GM18907 (cell line): ENCODE data around the gene ABCD4.
"Not testable (repeated sequence)": the region's sequence is repeated elsewhere in the genome, so short reads cannot be mapped to it uniquely, and the experiment has no call there.

Source experiments
- ATAC-seq: cut with Tn5 transposase; IDR thresholded peaks from one replicate; pipeline ENCODE4 v1.9.1; 2021; ENCODE audit warnings: mild to moderate bottlenecking, moderate library complexity; ENCODE audit not compliant: unreplicated experiment

Gene ABCD4

GRCh38 chr14:74308695-74309094, 6.0 kb upstream of the ABCD4 start:
- ATAC-seq: no peak

- peak; percentile 43 for ATAC-seq
Measured at GRCh38 chr14:74302152-74302628, 544 bp downstream of the ABCD4 start.

DNA sequence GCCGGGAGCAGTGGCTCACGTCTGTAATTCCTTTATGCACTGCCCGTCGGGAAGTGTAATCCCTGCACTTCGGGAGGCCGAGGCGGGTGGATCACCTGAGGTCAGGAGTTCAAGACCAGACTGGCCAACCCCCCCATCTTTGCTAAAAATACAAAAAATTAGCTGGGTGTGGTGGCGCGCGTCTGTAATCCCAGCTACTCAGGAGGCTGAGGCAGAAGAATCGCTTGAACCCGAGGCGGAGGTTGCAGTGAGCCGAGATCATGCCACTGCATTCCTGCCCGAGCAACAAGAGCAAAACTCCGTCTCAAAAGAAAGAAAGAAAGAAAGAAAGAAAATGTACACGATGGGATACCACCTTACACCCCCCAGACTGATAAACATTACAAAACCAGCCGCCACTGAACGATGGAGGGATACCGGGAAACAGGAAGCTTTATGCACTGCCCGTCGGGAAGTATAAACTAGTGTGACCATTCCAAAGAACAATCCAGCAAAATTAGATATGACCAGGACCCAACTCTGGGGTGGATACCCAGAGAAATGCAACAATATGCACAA, 1.1 kb downstream of the ABCD4 start:
- peak; percentile 5 for ATAC-seq

DNA sequence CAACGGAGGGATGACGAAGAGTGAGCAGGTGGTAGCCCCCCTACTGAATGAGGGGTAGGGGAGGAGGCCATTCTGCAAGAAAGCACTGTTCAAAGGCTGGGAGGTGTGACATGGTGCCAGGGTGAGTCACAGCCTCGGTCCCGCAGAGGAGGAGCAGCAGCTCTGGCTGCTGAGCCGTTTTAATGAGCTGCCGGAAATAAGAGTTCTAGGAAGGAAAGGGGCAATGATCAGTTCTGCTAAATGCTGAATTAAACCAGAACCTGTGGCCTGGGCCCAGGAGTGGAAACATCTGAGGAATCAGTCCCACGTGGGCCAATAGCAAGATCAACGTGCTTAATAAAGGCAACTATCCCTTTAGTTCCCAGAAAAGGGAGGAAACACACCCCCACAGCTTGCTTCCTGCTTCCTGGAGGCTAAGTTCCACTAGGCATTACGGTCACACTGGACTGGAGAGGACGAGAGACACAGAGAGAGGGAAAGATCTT, 3.6 kb downstream of the ABCD4 start:
- no peak for ATAC-seq

DNA sequence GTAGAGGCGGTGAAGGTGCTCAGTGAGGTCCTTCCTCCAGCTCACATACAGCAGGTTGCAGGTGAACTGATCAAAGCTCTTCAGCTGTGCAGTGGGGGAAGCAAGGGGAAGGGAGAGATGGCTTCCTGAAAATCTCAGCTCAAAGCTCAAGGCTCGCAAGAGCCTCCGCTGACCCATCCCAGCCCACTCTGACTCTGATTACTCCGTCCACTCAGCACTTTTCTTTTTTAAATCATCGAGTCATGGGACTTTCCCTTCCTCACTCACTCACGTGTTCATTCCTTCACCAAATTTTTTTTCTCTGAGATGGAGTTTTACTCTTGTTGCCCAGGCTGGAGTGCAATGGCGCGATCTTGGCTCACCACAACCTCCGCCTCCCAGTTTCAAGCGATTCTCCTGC, 4.7 kb downstream of the ABCD4 start:
- ATAC-seq: no peak

GRCh38 chr14:74296037-74296467, 6.7 kb downstream of the ABCD4 start:
- ATAC-seq: no peak

DNA sequence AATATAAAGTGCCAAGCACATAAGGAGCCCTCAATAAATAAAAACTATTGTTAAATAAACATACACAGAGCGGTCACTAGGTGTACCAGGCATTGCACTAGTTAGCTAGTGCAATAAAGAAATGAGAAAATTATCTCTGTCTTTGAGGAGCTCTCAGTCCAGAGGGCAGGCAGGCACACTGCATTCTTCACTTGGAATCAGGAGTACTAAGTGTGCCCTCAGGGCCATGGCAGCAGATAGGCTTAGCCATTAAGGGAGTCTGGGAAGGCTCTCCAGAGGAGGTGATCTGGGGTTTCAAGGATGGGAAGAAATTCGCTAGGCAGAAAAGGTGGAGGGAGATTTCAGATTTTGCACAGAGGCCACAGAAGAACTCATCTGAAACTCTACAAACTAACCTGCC, 9.1 kb downstream of the ABCD4 start:
- no peak for ATAC-seq

DNA sequence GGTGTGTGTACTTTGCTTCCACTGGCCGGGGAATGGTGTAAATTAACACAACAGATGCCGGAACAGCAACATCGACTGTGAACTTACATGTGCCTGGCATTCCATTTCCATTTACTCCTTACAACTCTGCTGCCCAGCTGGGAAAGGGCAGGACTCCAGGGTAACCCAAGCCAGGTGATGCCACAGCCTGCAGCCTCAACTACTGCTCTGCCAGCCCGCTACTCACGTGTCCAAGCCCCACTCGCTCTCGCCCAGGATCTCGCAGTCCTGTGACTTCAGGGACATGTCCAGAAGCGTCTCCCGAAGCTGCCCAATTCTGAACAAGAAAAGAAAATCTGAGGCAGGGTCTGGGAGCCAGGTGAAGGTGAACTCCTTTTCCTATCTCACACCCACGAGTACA, 10.7 kb downstream of the ABCD4 start:
- ATAC-seq: no peak

DNA sequence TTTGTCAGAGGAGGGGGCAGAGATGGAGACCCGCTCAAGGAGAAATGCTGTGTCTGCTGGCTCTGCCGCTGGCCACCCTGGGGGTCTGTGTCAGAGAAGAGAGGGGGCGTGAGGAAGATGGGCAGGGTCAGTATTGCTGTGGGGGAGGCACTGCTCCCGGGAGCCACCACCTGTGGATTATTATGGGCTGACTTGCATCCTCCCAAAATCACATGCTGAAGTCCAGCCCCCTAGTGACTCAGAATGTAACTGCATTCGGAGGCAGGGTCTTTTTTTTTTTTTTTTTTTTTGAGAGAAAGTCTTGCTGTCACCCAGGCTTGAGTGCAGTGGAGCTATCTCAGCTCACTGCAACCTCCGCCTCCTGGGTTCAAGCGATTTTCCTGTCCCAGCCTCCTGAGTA, 12.3 kb downstream of the ABCD4 start:
- no peak for ATAC-seq

DNA sequence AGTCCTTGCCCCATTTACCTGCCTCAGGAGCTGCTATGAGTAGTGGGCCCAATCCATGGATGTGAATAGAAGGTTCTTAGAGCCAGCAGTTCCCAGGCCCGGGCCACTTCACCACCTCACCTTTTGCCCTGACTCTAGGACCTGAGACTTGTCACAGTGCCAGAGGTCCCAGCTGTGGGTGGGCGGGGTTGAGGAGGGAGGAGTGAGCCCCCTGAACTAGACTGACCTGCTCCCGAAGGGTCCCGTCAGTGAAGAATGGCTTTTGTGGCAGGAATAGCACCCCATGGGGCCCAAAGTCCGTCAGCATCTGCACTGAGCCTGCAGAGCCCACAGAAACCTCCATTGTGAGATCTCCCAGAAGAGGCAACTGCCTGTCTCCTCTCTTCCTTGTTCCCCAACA, 12.9 kb downstream of the ABCD4 start:
- ATAC-seq: no peak

DNA sequence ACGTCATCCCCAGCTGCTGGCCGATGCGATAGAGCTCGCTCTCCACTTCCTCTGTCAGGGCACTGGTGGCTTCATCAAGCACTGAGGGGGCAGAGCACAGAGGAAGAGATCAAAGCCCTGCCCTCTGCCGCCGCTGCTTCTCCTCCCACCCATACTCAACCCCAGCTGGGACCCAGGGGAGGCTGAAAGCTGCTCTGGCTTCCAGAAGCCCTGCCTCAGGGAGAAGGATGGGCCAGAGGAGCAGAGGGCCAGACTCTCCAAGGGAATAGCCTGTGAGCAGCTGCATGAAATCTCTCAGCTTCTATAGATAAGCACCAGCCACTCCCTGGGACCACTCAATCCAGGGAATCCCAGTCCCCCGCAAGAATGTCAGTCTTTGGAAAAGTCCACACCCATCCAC, 16.0 kb downstream of the ABCD4 start:
- no peak for ATAC-seq

DNA sequence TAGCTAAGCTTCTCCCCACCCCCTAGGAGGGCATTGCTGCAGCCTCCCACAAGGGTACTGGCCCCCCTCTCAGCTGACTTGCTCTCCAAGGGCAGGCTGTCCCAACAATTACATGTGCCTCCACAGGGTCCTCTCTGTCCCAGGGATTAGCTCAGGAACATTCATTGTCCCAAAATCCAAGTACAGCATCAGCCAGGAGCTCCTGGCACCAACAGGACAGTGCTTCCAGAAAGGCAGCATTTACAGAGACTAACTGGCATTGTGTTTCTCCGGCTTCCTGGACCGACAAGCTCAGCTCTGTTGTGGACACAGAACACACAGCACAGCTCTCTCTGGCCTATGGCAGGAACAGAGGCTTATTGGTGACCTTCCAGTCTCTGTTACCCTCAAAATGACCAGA, 21.7 kb downstream of the ABCD4 start:
- no peak for ATAC-seq

GRCh38 chr14:74278080-74278479, 24.7 kb downstream of the ABCD4 start:
- ATAC-seq: no peak

- ATAC-seq: no peak
Measured at GRCh38 chr14:74275241-74275841, 27.4 kb downstream of the ABCD4 start.

DNA sequence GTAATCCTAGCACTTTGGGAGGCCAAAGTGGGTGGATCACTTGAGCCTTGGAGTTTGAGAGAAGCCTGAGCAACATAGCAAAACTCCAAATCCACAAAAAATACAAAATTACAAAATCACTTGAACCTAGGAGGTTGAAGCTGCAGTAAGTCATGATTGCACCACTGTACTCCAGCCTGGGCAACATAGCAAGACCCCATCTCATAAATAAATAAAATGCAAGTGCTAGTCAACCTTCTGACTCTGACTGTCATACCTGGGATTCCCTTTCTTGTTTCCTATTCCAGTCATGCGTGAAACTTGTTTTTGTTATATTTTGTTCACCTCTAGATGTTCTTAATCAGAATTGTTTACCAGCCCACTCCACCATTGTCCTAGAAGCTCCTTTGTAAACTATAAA, 31.4 kb downstream of the ABCD4 start:
- ATAC-seq: no peak

GRCh38 chr14:74270382-74271177, 32.2 kb downstream of the ABCD4 start:
- not testable (repeated sequence) for ATAC-seq

- no peak for ATAC-seq
Measured at GRCh38 chr14:74267588-74267987, 35.1 kb downstream of the ABCD4 start.

GRCh38 chr14:74265301-74265965, 37.3 kb downstream of the ABCD4 start:
- no peak for ATAC-seq

- no peak for ATAC-seq
Measured at GRCh38 chr14:74263921-74264320, 38.8 kb downstream of the ABCD4 start.

GRCh38 chr14:74263181-74263580, 39.6 kb downstream of the ABCD4 start:
- no peak for ATAC-seq

- ATAC-seq: no peak
Measured at GRCh38 chr14:74262076-74262475, 40.7 kb downstream of the ABCD4 start.
